Gastrocnemius medialis (tissue), 4 donors: ENCODE measurements around the gene WNK3. TPM values are rescaled to one million over a fixed set of nuclear protein-coding genes. Genes with fewer than 3 reads are reported as not detected.

Experiments used
- ATAC-seq, 2 donors: fragments of 150-250 bp; one replicate each; pipeline ENCODE4 v1.9.1; 2016
- DNase-seq, 2 donors: peaks; one replicate each; pipeline ENCODE4 v3.0.0-alpha.2; 2019
- H3K27ac ChIP-seq, 4 donors: fragments of 200-600 bp; sonication (generic); 1 replicate in 1 of 4; 2 replicates in 3 of 4; pipeline ENCODE4 v1.5.1; 2016 to 2018; ENCODE audit warnings: mild to moderate bottlenecking in 2 of 4, moderate library complexity in 1 of 4
- H3K27me3 ChIP-seq, 3 donors: fragments of 200-600 bp; sonication (generic) in 2 of 3; 1 replicate in 1 of 3; 2 replicates in 2 of 3; pipeline versions ENCODE4 v1.5.1 to v1.6.0; 2016 to 2019; ENCODE audit warnings: mild to moderate bottlenecking in 1 of 3, moderate library complexity in 1 of 3
- H3K36me3 ChIP-seq, 2 donors: fragments of 200-600 bp; sonication (generic) in 1 of 2; one replicate each; pipeline ENCODE4 v1.5.1; 2017 to 2018
- H3K4me1 ChIP-seq, 2 donors: fragments of 200-600 bp; sonication (generic) in 1 of 2; one replicate each; pipeline ENCODE4 v1.5.1; 2016 to 2017; ENCODE audit warnings: mild to moderate bottlenecking in 2 of 2
- H3K4me3 ChIP-seq, 4 donors: fragments of 200-600 bp; sonication (generic) in 3 of 4; 1 replicate in 1 of 4; 2 replicates in 3 of 4; pipeline ENCODE4 v1.5.1; 2016 to 2019; ENCODE audit warnings: mild to moderate bottlenecking in 2 of 4
- H3K9me3 ChIP-seq, 3 donors: fragments of 200-600 bp; sonication (generic) in 2 of 3; 1 replicate in 1 of 3; 2 replicates in 2 of 3; pipeline ENCODE4 v1.5.1; 2016 to 2019
- CTCF ChIP-seq, 5 experiments: fragments of 450-650 bp in 3 of 5; fragments of 200-600 bp in 2 of 5; sonication (generic) in 2 of 5; IDR thresholded peaks in 4 of 5; conservative IDR thresholded peaks in 1 of 5; 1 replicate in 4 of 5; 2 replicates in 1 of 5; pipeline ENCODE4 v1.5.1; 2016 to 2019; ENCODE audit warnings: antibody characterized with exemption in 5 of 5, mild to moderate bottlenecking in 3 of 5, moderate library complexity in 3 of 5
- POLR2A ChIP-seq, 2 donors: fragments of 450-650 bp; IDR thresholded peaks; one replicate each; pipeline ENCODE4 v1.6.1; 2017; ENCODE audit warnings: antibody characterized with exemption in 2 of 2, mild to moderate bottlenecking in 2 of 2, moderate library complexity in 2 of 2
- in situ Hi-C, 4 donors: fragments of 200-750 bp; cut with MboI; loops; one replicate each; pipeline versions ENCODE4 v1.15.0 to v1.8.0; 2017; ENCODE audit warnings: low sequenced_read_pairs in 4 of 4
- intact Hi-C: fragments of 100-400 bp; cut with DNase I; formaldehyde crosslinking; loops from one replicate; pipeline ENCODE4 v1.15.1; 2023; ENCODE audit warnings: low total_unique reads
- total RNA-seq, 4 donors: library from RNA; depleted of rRNA; stranded (reverse); fragments of >200 nt; gene quantifications; one replicate each; pipeline versions ENCODE4 v1.1.0 to v1.2.3, GENCODE V29; 2016

The WNK3 gene
- total RNA-seq, 4 donors from 2014 or later: 0.02 to 0.16 (median 0.08) TPM

- no peaks in the 10 kb centered on the region for H3K27me3 ChIP-seq
- in situ Hi-C loops (loop anchor here in 1 of 4 donors (10.0 kb wide), 1 partner anchor 127 kb away; the partner anchor contains the start of gene PHF8), intact Hi-C loops (no loop called here)
- no peak overlapping the region for H3K27ac ChIP-seq
- H3K36me3 ChIP-seq: no peaks in the 10 kb centered on the region
- TF ChIP-seq CTCF (IDR thresholded peaks at IDR 0.05 in 4 of 5, conservative IDR thresholded peaks at IDR 0.05 in 1 of 5) (no peak), POLR2A (IDR thresholded peaks at IDR 0.05) (no peak)
- H3K4me1 ChIP-seq: peaks cover 0 to 7% of the 10 kb centered on the region in 2 donors
- H3K4me3 ChIP-seq: no peak overlapping the region
- DNase-seq (no peak), ATAC-seq (peak in 1 of 2 donors; percentile 62)
- no peaks in the 10 kb centered on the region for H3K9me3 ChIP-seq
Measured at GRCh38 chrX:54171527-54172250, 186.2 kb downstream of the WNK3 start.

GRCh38 chrX:54171091-54171490 is 186.8 kb downstream of the WNK3 start:
- H3K9me3 ChIP-seq: no peaks in the 10 kb centered on the region
- peaks cover 0 to 7% of the 10 kb centered on the region in 2 donors for H3K4me1 ChIP-seq
- TF ChIP-seq POLR2A (IDR thresholded peaks at IDR 0.05): no peak
- TF ChIP-seq CTCF (IDR thresholded peaks at IDR 0.05 in 4 of 5, conservative IDR thresholded peaks at IDR 0.05 in 1 of 5): no peak
- H3K4me3 ChIP-seq: no peak overlapping the region
- H3K27ac ChIP-seq: no peak overlapping the region
- no peak for DNase-seq
- intact Hi-C loops (no loop called here), in situ Hi-C loops (loop anchor here in 1 of 4 donors (10.0 kb wide), 1 partner anchor 126 kb away; the partner anchor contains the start of gene PHF8)
- H3K27me3 ChIP-seq: no peaks in the 10 kb centered on the region
- no peak for ATAC-seq
- H3K36me3 ChIP-seq: no peaks in the 10 kb centered on the region

GRCh38 chrX:54166915-54167314 is 190.9 kb downstream of the WNK3 start:
- DNase-seq (no peak), ATAC-seq (no peak)
- H3K4me3 ChIP-seq: no peak overlapping the region
- in situ Hi-C loops: no loop called here
- no peak overlapping the region for H3K27ac ChIP-seq
- TF ChIP-seq CTCF (IDR thresholded peaks at IDR 0.05 in 4 of 5, conservative IDR thresholded peaks at IDR 0.05 in 1 of 5) (no peak), POLR2A (IDR thresholded peaks at IDR 0.05) (no peak)
- no peaks in the 10 kb centered on the region for H3K27me3 ChIP-seq
- no peaks in the 10 kb centered on the region for H3K9me3 ChIP-seq
- intact Hi-C loops: no loop called here
- no peaks in the 10 kb centered on the region for H3K36me3 ChIP-seq
- H3K4me1 ChIP-seq: peaks cover 0 to 4% of the 10 kb centered on the region in 2 donors

GRCh38 chrX:54157561-54157960 is 200.3 kb downstream of the WNK3 start:
- no peaks in the 10 kb centered on the region for H3K36me3 ChIP-seq
- no peak for ATAC-seq
- no peaks in the 10 kb centered on the region for H3K27me3 ChIP-seq
- in situ Hi-C loops: no loop called here
- DNase-seq: no peak
- intact Hi-C loops: no loop called here
- no peaks in the 10 kb centered on the region for H3K9me3 ChIP-seq
- no peak overlapping the region for H3K4me3 ChIP-seq
- TF ChIP-seq POLR2A (IDR thresholded peaks at IDR 0.05) (no peak), CTCF (IDR thresholded peaks at IDR 0.05 in 4 of 5, conservative IDR thresholded peaks at IDR 0.05 in 1 of 5) (no peak)
- no peak overlapping the region for H3K27ac ChIP-seq
- H3K4me1 ChIP-seq: no peaks in the 10 kb centered on the region

Other genes starting within 250 kb of the WNK3 start
- gene FAM120C, start 174.8 kb downstream of the WNK3 start, total RNA-seq: 10 to 100 TPM in 2 of 4 donors, 1 to 10 TPM in 2; 4.7 to 12.8 (median 10.9) TPM
- 10 to 100 TPM; 10.1 to 24.2 (median 18.0) TPM for gene TSR2, start 82.4 kb upstream of the WNK3 start, total RNA-seq
- gene FGD1, start 138.2 kb upstream of the WNK3 start, total RNA-seq: 1 to 10 TPM in 3 of 4 donors, under 1 TPM in 1; 0.98 to 1.1 (median 1.0) TPM
- 10 to 100 TPM; 21.2 to 41.7 (median 34.9) TPM for gene GNL3L, start 172.2 kb upstream of the WNK3 start, total RNA-seq